HepG2 (cell line): ENCODE data around the gene PROM2. TPM values are rescaled to one million over a fixed set of nuclear protein-coding genes. Genes with fewer than 3 reads are reported as not detected.

Source experiments
- DMAP1 ChIP-seq: IDR thresholded peaks from 2 replicates; pipeline ENCODE4 v1.6.1; 2016
- DR1 ChIP-seq: sonication (generic); formaldehyde crosslinking; IDR thresholded peaks from 2 replicates; pipeline ENCODE4 v1.8.0; 2021; ENCODE audit warnings: mild to moderate bottlenecking, missing genetic modification reagents, inconsistent platforms
- ESRRA ChIP-seq: sonication (generic); formaldehyde crosslinking; IDR thresholded peaks from 2 replicates; pipeline ENCODE4 v1.5.1; 2020; ENCODE audit warnings: mild to moderate bottlenecking, low read depth, missing genetic modification reagents
- FOXK2 ChIP-seq: fragments of 450-650 bp; IDR thresholded peaks from 2 replicates; pipeline ENCODE4 v1.6.1; 2016
- FOXO1 ChIP-seq: sonication (generic); formaldehyde crosslinking; IDR thresholded peaks from 2 replicates; pipeline ENCODE4 v1.4.0; 2020; ENCODE audit warnings: missing genetic modification reagents
- KAT7 ChIP-seq: IDR thresholded peaks from 2 replicates; pipeline ENCODE4 v1.6.1; 2018; ENCODE audit warnings: borderline replicate concordance, missing compliant biosample characterization
- KLF9 ChIP-seq: IDR thresholded peaks from 2 replicates; pipeline ENCODE4 v1.6.1; 2016; ENCODE audit warnings: low read depth
- MBD4 ChIP-seq: IDR thresholded peaks from 2 replicates; pipeline ENCODE4 v1.6.1; 2012; ENCODE audit warnings: low read length, inconsistent platforms, borderline replicate concordance
- MIER3 ChIP-seq: IDR thresholded peaks from 2 replicates; pipeline ENCODE4 v1.6.1; 2016; ENCODE audit warnings: missing compliant biosample characterization, borderline replicate concordance
- NFIC ChIP-seq: IDR thresholded peaks from 2 replicates; pipeline ENCODE4 v1.6.1; 2012; ENCODE audit warnings: mild to moderate bottlenecking, low read length, inconsistent platforms
- NR2F6 ChIP-seq, 2 experiments: IDR thresholded peaks; 2 replicates each; pipeline ENCODE4 v1.6.1; 2016; ENCODE audit warnings: antibody characterized with exemption in 1 of 2, mild to moderate bottlenecking in 1 of 2
- RXRA ChIP-seq: sonication (generic); formaldehyde crosslinking; IDR thresholded peaks from 2 replicates; pipeline ENCODE4 v1.5.1; 2020; ENCODE audit warnings: missing genetic modification reagents
- SKI ChIP-seq: fragments of 450-650 bp; IDR thresholded peaks from one replicate; pipeline ENCODE4 v1.6.1; 2018; ENCODE audit warnings: mild to moderate bottlenecking; ENCODE audit not compliant: partially characterized antibody
- SMC3 ChIP-seq: IDR thresholded peaks from 2 replicates; pipeline ENCODE4 v1.6.1; 2011; ENCODE audit warnings: low read length, improper control_type of control experiment
- U2AF1 ChIP-seq: fragments of 200-400 bp; formaldehyde crosslinking; optimal IDR thresholded peaks from 2 replicates; pipeline ENCODE3; 2017; ENCODE audit warnings: mild to moderate bottlenecking, low read depth, low read length
- XRCC5 ChIP-seq: fragments of 200-400 bp; formaldehyde crosslinking; optimal IDR thresholded peaks from 2 replicates; pipeline ENCODE3; 2017; ENCODE audit warnings: mild to moderate bottlenecking, low read length
- YEATS4 ChIP-seq: sonication (generic); formaldehyde crosslinking; IDR thresholded peaks from 2 replicates; pipeline ENCODE4 v1.4.0; 2020; ENCODE audit warnings: missing genetic modification reagents, borderline replicate concordance
- YY1 ChIP-seq: IDR thresholded peaks from 2 replicates; pipeline ENCODE4 v1.6.1; 2011; ENCODE audit warnings: low read length, low read depth, moderate library complexity, mild to moderate bottlenecking; ENCODE audit not compliant: insufficient read depth, insufficient replicate concordance
- ZFAT ChIP-seq: sonication (generic); formaldehyde crosslinking; conservative IDR thresholded peaks from 2 replicates; pipeline ENCODE4 v1.8.1; 2023; ENCODE audit warnings: missing genetic modification reagents, inconsistent platforms
- ZFP36L1 ChIP-seq: sonication (generic); formaldehyde crosslinking; IDR thresholded peaks from 2 replicates; pipeline ENCODE4 v1.8.0; 2022; ENCODE audit warnings: mild to moderate bottlenecking, missing genetic modification reagents, moderate library complexity
- ZFY ChIP-seq: sonication (generic); formaldehyde crosslinking; IDR thresholded peaks from 2 replicates; pipeline ENCODE4 v1.4.0; 2020; ENCODE audit warnings: missing genetic modification reagents
- ZNF224 ChIP-seq: sonication (generic); formaldehyde crosslinking; IDR thresholded peaks from 2 replicates; pipeline ENCODE4 v1.5.0; 2020; ENCODE audit warnings: mild to moderate bottlenecking, missing genetic modification reagents
- ZNF274 ChIP-seq: sonication (generic); formaldehyde crosslinking; IDR thresholded peaks from 2 replicates; pipeline ENCODE4 v1.5.1; 2020; ENCODE audit warnings: mild to moderate bottlenecking, missing genetic modification reagents
- ZNF331 ChIP-seq: sonication (generic); formaldehyde crosslinking; IDR thresholded peaks from 2 replicates; pipeline ENCODE4 v1.4.0; 2020; ENCODE audit warnings: missing genetic modification reagents
- ZNF343 ChIP-seq: sonication (generic); formaldehyde crosslinking; IDR thresholded peaks from 2 replicates; pipeline ENCODE4 v1.4.0; 2020; ENCODE audit warnings: mild to moderate bottlenecking, missing genetic modification reagents
- ZNF619 ChIP-seq: sonication (generic); formaldehyde crosslinking; IDR thresholded peaks from 2 replicates; pipeline ENCODE4 v1.4.0; 2020; ENCODE audit warnings: mild to moderate bottlenecking, missing genetic modification reagents
- ZNF652 ChIP-seq: IDR thresholded peaks from 2 replicates; pipeline ENCODE4 v1.6.1; 2016; ENCODE audit warnings: low read depth, borderline replicate concordance
- ZNF773 ChIP-seq: sonication (generic); formaldehyde crosslinking; IDR thresholded peaks from 2 replicates; pipeline ENCODE4 v1.4.0; 2020; ENCODE audit warnings: missing genetic modification reagents, borderline replicate concordance
- ZSCAN25 ChIP-seq: sonication (generic); formaldehyde crosslinking; IDR thresholded peaks from 2 replicates; pipeline ENCODE4 v1.8.0; 2022; ENCODE audit warnings: mild to moderate bottlenecking, missing genetic modification reagents
- polyA plus RNA-seq, 8 experiments: library from polyadenylated mRNA; depleted of rRNA in 3 of 8; stranded (reverse) in 7 of 8; unstranded in 1 of 8; fragments of >200 nt; fragmentation: Illumina TruSeq in 4 of 8; extraction: Trizol in 4 of 8; gene quantifications; 2 replicates each; pipeline versions ENCODE4 v1.2.1 to v1.2.3, GENCODE V29; 2011 to 2016; ENCODE audit warnings: low read depth in 4 of 8, missing spikeins in 1 of 8, mixed read lengths in 1 of 8; ENCODE audit not compliant: insufficient read depth in 1 of 8
- total RNA-seq, 5 experiments: library from RNA; depleted of rRNA; stranded (reverse); fragments of >200 nt; fragmentation: Illumina TruSeq; extraction: Trizol; gene quantifications; 2 replicates each; pipeline ENCODE4 v1.2.3, GENCODE V29; 2016; ENCODE audit warnings: low read depth in 1 of 5
- TF ChIP-seq, protein P1 (sequence below): fragments of 450-650 bp; IDR thresholded peaks from 2 replicates; pipeline ENCODE4 v1.6.1; 2016
- TF ChIP-seq, protein P2 (sequence below): sonication (generic); formaldehyde crosslinking; IDR thresholded peaks from 2 replicates; pipeline ENCODE4 v1.4.0; 2020; ENCODE audit warnings: missing genetic modification reagents, borderline replicate concordance
- TF ChIP-seq, protein P3 (sequence below): sonication (generic); formaldehyde crosslinking; IDR thresholded peaks from 2 replicates; pipeline ENCODE4 v1.4.0; 2020; ENCODE audit warnings: missing genetic modification reagents

The PROM2 gene
- total and polyA plus RNA-seq, 2 of the 13 experiments (the other 11 are each of a cell fraction or from before 2014, with no cell fraction given) = not detected

DNA sequence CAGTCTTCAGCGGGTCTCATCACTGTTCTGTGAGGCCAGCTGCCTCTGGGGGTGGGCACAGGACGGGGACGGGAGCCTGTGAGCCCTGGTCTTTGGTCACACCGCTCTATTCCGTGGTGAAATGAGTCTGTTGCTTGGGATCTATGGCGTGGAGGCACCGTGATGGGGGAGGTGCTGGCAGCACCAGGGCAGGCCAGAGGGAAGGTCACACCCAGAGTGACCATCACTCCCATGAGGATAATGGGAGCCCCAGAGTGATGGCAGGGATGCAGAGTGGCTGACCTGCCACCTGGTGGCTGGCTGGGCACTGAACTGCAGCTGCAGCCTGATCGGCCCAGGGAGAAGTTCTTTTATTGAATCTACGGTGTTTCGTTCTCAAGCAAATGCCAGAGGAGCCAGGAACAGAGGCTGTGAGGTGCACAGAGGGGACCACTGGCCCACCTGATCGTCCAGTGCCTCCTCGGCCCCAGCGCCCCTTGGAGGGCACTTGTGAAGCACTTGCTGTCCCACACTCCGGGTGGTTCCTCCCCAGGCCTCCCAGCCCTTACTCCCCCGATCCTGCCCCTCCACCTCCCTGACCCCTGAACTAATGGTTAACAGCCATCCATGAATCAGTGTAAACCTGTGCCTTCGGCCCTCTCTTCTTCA lies 40.8 kb downstream of the PROM2 start (continued):
- no peak for TF ChIP-seq FOXK2
- TF ChIP-seq ZNF224 (CRISPR knock-in tag) = no peak
- peak; percentile 86 for TF ChIP-seq SMC3
- TF ChIP-seq ZFY (CRISPR knock-in tag) = no peak
- no peak for TF ChIP-seq NR2F6 (IDR thresholded peaks at IDR 0.05)
- TF ChIP-seq NR2F6 (CRISPR knock-in tag; IDR thresholded peaks at IDR 0.05) = 0 out of 2 replicates have a peak, but pooled peaks have one; percentile 40
- TF ChIP-seq YEATS4 = no peak
- no peak for TF ChIP-seq ZFAT (CRISPR knock-in tag)
- no peak for TF ChIP-seq ZNF773 (CRISPR knock-in tag)
- TF ChIP-seq MIER3 (CRISPR knock-in tag) = 0 out of 2 replicates have a peak, but pooled peaks have one; percentile 36
- TF ChIP-seq, protein P1, sequence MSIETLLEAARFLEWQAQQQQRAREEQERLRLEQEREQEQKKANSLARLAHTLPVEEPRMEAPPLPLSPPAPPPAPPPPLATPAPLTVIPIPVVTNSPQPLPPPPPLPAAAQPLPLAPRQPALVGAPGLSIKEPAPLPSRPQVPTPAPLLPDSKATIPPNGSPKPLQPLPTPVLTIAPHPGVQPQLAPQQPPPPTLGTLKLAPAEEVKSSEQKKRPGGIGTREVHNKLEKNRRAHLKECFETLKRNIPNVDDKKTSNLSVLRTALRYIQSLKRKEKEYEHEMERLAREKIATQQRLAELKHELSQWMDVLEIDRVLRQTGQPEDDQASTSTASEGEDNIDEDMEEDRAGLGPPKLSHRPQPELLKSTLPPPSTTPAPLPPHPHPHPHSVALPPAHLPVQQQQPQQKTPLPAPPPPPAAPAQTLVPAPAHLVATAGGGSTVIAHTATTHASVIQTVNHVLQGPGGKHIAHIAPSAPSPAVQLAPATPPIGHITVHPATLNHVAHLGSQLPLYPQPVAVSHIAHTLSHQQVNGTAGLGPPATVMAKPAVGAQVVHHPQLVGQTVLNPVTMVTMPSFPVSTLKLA = no peak
- TF ChIP-seq ZNF619 (CRISPR knock-in tag) = no peak
- no peak for TF ChIP-seq RXRA
- no peak for TF ChIP-seq ESRRA (CRISPR knock-in tag)
- peak; percentile 65 for TF ChIP-seq XRCC5
- no peak for TF ChIP-seq DMAP1 (CRISPR knock-in tag)
- TF ChIP-seq KLF9 (CRISPR knock-in tag) = no peak
- TF ChIP-seq ZNF331 (CRISPR knock-in tag) = no peak
- TF ChIP-seq ZNF652 (CRISPR knock-in tag) = no peak
- no peak for TF ChIP-seq NFIC
- TF ChIP-seq, protein P2, sequence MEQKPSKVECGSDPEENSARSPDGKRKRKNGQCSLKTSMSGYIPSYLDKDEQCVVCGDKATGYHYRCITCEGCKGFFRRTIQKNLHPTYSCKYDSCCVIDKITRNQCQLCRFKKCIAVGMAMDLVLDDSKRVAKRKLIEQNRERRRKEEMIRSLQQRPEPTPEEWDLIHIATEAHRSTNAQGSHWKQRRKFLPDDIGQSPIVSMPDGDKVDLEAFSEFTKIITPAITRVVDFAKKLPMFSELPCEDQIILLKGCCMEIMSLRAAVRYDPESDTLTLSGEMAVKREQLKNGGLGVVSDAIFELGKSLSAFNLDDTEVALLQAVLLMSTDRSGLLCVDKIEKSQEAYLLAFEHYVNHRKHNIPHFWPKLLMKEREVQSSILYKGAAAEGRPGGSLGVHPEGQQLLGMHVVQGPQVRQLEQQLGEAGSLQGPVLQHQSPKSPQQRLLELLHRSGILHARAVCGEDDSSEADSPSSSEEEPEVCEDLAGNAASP (CRISPR knock-in tag) = 0 out of 2 replicates have a peak, but pooled peaks have one; percentile 31
- no peak for TF ChIP-seq SKI
- no peak for TF ChIP-seq U2AF1
- no peak for TF ChIP-seq KAT7 (CRISPR knock-in tag)
- no peak for TF ChIP-seq MBD4
- no peak for TF ChIP-seq ZSCAN25
- peak; percentile 49 for TF ChIP-seq YY1
- no peak for TF ChIP-seq DR1
- TF ChIP-seq, protein P3, sequence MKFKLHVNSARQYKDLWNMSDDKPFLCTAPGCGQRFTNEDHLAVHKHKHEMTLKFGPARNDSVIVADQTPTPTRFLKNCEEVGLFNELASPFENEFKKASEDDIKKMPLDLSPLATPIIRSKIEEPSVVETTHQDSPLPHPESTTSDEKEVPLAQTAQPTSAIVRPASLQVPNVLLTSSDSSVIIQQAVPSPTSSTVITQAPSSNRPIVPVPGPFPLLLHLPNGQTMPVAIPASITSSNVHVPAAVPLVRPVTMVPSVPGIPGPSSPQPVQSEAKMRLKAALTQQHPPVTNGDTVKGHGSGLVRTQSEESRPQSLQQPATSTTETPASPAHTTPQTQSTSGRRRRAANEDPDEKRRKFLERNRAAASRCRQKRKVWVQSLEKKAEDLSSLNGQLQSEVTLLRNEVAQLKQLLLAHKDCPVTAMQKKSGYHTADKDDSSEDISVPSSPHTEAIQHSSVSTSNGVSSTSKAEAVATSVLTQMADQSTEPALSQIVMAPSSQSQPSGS (CRISPR knock-in tag) = no peak
- no peak for TF ChIP-seq FOXO1 (CRISPR knock-in tag)
- TF ChIP-seq ZNF343 (CRISPR knock-in tag) = no peak
- TF ChIP-seq ZNF274 (CRISPR knock-in tag) = no peak
- TF ChIP-seq ZFP36L1 (CRISPR knock-in tag) = no peak
